Measurements from ENCODE around the gene DOK1. TPM values are rescaled to one million over a fixed set of nuclear protein-coding genes. Genes with fewer than 3 reads are reported as not detected.

DOK1 gene
- total and polyA plus RNA-seq, 7 donors = 16.1 to 24.9 (median 18.2) TPM

DNA sequence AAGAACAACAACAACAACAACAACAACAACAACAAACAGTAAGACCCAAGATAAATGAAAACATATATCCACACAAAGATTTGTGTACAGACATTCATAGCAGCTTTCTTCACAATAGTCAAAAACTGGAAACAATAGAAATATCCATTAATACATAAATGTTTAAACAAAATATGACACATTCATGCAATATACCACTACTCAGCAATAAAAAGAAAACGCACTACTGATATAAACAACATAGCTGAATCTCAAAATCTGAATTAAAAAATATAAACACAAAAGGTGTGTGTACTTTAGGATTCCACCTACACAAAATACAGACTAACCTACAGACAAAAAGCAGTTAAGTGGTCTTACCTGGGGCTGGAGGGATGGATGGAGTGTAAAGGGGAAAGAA is 42.1 kb downstream of the DOK1 start:
- no peaks in the 10 kb centered on the region for H3K36me3 ChIP-seq
- WGBS, 2 donors = 52 to 60% methylated on average over 1 of the region's 1 CpG
- no peak overlapping the region for H3K4me3 ChIP-seq
- peaks cover 0 to 23% (median 4%) of the 10 kb centered on the region in 3 donors for H3K27me3 ChIP-seq
- H3K4me1 ChIP-seq = no peaks in the 10 kb centered on the region
- no peak overlapping the region for H3K27ac ChIP-seq
- no peak for DNase-seq
- TF ChIP-seq, protein P1, sequence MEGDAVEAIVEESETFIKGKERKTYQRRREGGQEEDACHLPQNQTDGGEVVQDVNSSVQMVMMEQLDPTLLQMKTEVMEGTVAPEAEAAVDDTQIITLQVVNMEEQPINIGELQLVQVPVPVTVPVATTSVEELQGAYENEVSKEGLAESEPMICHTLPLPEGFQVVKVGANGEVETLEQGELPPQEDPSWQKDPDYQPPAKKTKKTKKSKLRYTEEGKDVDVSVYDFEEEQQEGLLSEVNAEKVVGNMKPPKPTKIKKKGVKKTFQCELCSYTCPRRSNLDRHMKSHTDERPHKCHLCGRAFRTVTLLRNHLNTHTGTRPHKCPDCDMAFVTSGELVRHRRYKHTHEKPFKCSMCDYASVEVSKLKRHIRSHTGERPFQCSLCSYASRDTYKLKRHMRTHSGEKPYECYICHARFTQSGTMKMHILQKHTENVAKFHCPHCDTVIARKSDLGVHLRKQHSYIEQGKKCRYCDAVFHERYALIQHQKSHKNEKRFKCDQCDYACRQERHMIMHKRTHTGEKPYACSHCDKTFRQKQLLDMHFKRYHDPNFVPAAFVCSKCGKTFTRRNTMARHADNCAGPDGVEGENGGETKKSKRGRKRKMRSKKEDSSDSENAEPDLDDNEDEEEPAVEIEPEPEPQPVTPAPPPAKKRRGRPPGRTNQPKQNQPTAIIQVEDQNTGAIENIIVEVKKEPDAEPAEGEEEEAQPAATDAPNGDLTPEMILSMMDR (IDR thresholded peaks at IDR 0.05) = no peak
- no peak for TF ChIP-seq POLR2A (IDR thresholded peaks at IDR 0.05)
- no peaks in the 10 kb centered on the region for H3K9me3 ChIP-seq
- intact Hi-C loops (cut with DNase I) = no loop called here

DNA sequence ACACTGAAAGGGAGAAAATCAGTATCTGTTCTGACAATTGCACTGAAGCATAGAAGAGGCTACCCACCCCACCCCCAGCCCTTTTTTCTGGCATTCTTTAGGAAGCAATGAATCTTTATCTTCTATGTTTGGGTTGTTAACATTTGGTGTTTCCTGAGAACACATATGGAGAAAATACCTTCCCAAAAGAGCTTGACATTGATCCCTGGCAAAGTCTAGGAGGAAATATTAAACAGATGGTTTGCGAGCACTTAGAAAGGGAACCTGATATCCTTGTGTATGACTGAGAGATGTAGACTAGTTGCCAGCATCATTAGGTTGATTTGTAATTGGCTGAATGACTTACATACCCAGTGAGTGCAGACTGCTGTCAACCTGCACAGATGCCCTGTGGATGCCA is 42.9 kb downstream of the DOK1 start:
- Histone ChIP-seq H3K27ac (no peak overlapping the region), H3K27me3 (peaks cover 0 to 18% (median 0%) of the 10 kb centered on the region in 3 donors), H3K9me3 (no peaks in the 10 kb centered on the region), H3K4me1 (no peaks in the 10 kb centered on the region), H3K36me3 (no peaks in the 10 kb centered on the region), H3K4me3 (no peak overlapping the region)
- intact Hi-C loops (cut with DNase I) = no loop called here
- no peak for DNase-seq
- no peak for TF ChIP-seq EP300 (IDR thresholded peaks at IDR 0.05)
- TF ChIP-seq, protein P1 (IDR thresholded peaks at IDR 0.05) = no peak
- TF ChIP-seq POLR2AphosphoS5 (IDR thresholded peaks at IDR 0.05) = no peak
- no peak for TF ChIP-seq POLR2A (IDR thresholded peaks at IDR 0.05)
- 50 to 77% methylated on average over 1 of the region's 1 CpG for WGBS, 2 donors

DNA sequence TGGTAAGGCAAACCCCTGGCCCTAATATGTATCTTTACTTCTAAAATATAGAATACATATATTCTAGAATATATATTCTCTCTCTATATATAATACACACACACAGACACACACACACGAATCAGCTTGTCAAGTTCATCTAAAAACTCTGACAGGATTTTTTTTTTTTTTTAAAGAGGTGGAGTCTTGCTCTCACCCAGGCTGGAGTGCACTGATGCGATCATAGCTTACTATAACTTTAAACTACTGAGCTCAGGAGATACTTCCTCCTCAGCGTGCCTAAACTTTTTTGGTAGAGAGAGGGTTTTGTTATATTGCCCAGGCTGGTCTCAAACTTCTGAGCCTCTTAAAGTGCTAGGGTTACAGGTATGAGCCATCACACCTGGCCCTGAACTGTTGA is 45.2 kb downstream of the DOK1 start:
- Histone ChIP-seq H3K4me3 (no peak overlapping the region), H3K27me3 (peaks cover 0 to 19% (median 0%) of the 10 kb centered on the region in 3 donors), H3K9me3 (no peaks in the 10 kb centered on the region), H3K4me1 (no peaks in the 10 kb centered on the region), H3K36me3 (no peaks in the 10 kb centered on the region), H3K27ac (no peak overlapping the region)
- TF ChIP-seq EP300 (IDR thresholded peaks at IDR 0.05) (no peak), POLR2A (IDR thresholded peaks at IDR 0.05) (no peak), POLR2AphosphoS5 (IDR thresholded peaks at IDR 0.05) (no peak)
- TF ChIP-seq, protein P1 (IDR thresholded peaks at IDR 0.05) = no peak
- no peak for DNase-seq
- 47 to 51% methylated on average over 3 of the region's 3 CpGs for WGBS, 2 donors
- intact Hi-C loops (cut with DNase I) = no loop called here

DNA sequence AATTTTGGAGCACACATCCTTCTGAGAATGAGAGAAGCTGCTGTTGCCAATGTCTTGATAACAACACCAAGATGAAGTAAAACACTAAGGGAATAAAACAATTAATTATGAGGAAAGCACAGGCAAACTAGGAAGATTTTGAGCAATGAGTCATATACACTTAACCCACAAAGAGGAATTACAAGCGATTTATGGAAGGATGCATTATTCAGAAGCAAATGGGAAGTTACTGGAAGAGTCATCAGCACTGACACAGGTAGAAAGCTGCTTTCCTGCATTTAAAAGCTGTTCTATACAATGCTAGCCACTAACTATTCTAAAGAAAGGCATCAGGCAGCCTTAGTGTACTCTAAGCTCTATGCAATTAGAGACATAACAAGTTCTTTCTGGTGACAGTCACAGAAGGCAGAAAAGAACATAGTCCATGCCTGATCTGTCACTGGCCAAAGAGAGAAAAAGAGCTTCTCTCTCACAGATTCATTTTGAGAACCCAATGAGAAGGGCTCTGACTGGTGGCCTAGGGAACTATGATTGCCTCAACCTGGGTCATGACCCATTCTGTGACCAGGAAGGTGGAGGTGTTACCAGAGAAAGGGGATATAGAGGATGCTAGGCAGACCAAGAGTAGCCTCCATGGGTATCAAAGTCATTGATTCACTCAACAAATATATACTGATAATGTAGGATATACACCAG is 48.2 kb downstream of the DOK1 start:
- H3K4me3 ChIP-seq = no peak overlapping the region
- WGBS, 2 donors = 47 to 51% methylated on average over 1 of the region's 1 CpG
- DNase-seq = no peak
- H3K27me3 ChIP-seq = peaks cover 0 to 15% (median 0%) of the 10 kb centered on the region in 3 donors
- no peaks in the 10 kb centered on the region for H3K9me3 ChIP-seq
- H3K36me3 ChIP-seq = no peaks in the 10 kb centered on the region
- H3K27ac ChIP-seq = no peak overlapping the region
- H3K4me1 ChIP-seq = no peaks in the 10 kb centered on the region
- intact Hi-C loops (cut with DNase I) = no loop called here
- TF ChIP-seq, protein P1 (IDR thresholded peaks at IDR 0.05) = no peak
- TF ChIP-seq POLR2AphosphoS5 (IDR thresholded peaks at IDR 0.05) = no peak
- TF ChIP-seq EP300 (IDR thresholded peaks at IDR 0.05) = no peak
- TF ChIP-seq POLR2A (IDR thresholded peaks at IDR 0.05) = no peak
